ENCODE measurements around the gene KRT6A. TPM values are rescaled to one million over a fixed set of nuclear protein-coding genes. Genes with fewer than 3 reads are reported as not detected.

The KRT6A gene
- total and polyA plus RNA-seq, 9 donors: 0.05 to 26.4 (median 0.63) TPM; not detected in 5

- H3K27ac ChIP-seq (ENCODE audit: low read length): no peak overlapping the region
- no peak for DNase-seq
- H3K9me3 ChIP-seq (replicated peaks; ENCODE audit: control insufficient read depth, low read depth, low read length): no peaks in the 10 kb centered on the region
- H3K36me3 ChIP-seq (ENCODE audit: control insufficient read depth, insufficient read depth, low read length): no peaks in the 10 kb centered on the region
- WGBS (ENCODE audit: insufficient coverage): 58% methylated on average over 2 of the region's 3 CpGs
- no peak overlapping the region for H3K4me3 ChIP-seq (ENCODE audit: low read length)
- H3K4me1 ChIP-seq (ENCODE audit: control insufficient read depth, insufficient read depth, low read length): no peaks in the 10 kb centered on the region
- peaks cover 6% of the 10 kb centered on the region for H3K27me3 ChIP-seq (ENCODE audit: control insufficient read depth, insufficient read depth, low read length)
Measured at GRCh38 chr12:52445876-52446275, 47.2 kb downstream of the KRT6A start.

- Histone ChIP-seq H3K9me3 (replicated peaks; ENCODE audit: control insufficient read depth, low read depth, low read length) (no peaks in the 10 kb centered on the region), H3K27me3 (ENCODE audit: control insufficient read depth, insufficient read depth, low read length) (peaks cover 7% of the 10 kb centered on the region), H3K27ac (ENCODE audit: low read length) (no peak overlapping the region), H3K36me3 (ENCODE audit: control insufficient read depth, insufficient read depth, low read length) (no peaks in the 10 kb centered on the region), H3K4me3 (ENCODE audit: low read length) (no peak overlapping the region), H3K4me1 (ENCODE audit: control insufficient read depth, insufficient read depth, low read length) (no peaks in the 10 kb centered on the region)
- no peak for DNase-seq
- WGBS (ENCODE audit: insufficient coverage): 83% methylated on average over 2 of the region's 10 CpGs
Measured at GRCh38 chr12:52444647-52445595, 48.1 kb downstream of the KRT6A start.

GRCh38 chr12:52443966-52444365 lies 49.1 kb downstream of the KRT6A start:
- Histone ChIP-seq H3K27me3 (ENCODE audit: control insufficient read depth, insufficient read depth, low read length) (peaks cover 8% of the 10 kb centered on the region), H3K4me3 (ENCODE audit: low read length) (no peak overlapping the region), H3K36me3 (ENCODE audit: control insufficient read depth, insufficient read depth, low read length) (no peaks in the 10 kb centered on the region), H3K9me3 (replicated peaks; ENCODE audit: control insufficient read depth, low read depth, low read length) (no peaks in the 10 kb centered on the region), H3K27ac (ENCODE audit: low read length) (no peak overlapping the region), H3K4me1 (ENCODE audit: control insufficient read depth, insufficient read depth, low read length) (no peaks in the 10 kb centered on the region)
- WGBS (ENCODE audit: insufficient coverage): 100% methylated on average over 2 of the region's 3 CpGs
- no peak for DNase-seq

- 18% methylated on average over 4 of the region's 6 CpGs for WGBS (ENCODE audit: insufficient coverage)
Measured at GRCh38 chr12:52442600-52443061, 50.4 kb downstream of the KRT6A start.

GRCh38 chr12:52441320-52441911 lies 51.6 kb downstream of the KRT6A start:
- DNase-seq: no peak
- H3K36me3 ChIP-seq (ENCODE audit: control insufficient read depth, insufficient read depth, low read length): no peaks in the 10 kb centered on the region
- H3K9me3 ChIP-seq (replicated peaks; ENCODE audit: control insufficient read depth, low read depth, low read length): no peaks in the 10 kb centered on the region
- 77% methylated on average over 3 of the region's 9 CpGs for WGBS (ENCODE audit: insufficient coverage)
- H3K27me3 ChIP-seq (ENCODE audit: control insufficient read depth, insufficient read depth, low read length): peaks cover 8% of the 10 kb centered on the region
- H3K4me1 ChIP-seq (ENCODE audit: control insufficient read depth, insufficient read depth, low read length): no peaks in the 10 kb centered on the region
- no peak overlapping the region for H3K4me3 ChIP-seq (ENCODE audit: low read length)
- H3K27ac ChIP-seq (ENCODE audit: low read length): no peak overlapping the region

More at GRCh38 chr12:52442600-52443061, 50.4 kb downstream of the KRT6A start:
- DNase-seq: peak; percentile 6
- Histone ChIP-seq H3K9me3 (replicated peaks; ENCODE audit: control insufficient read depth, low read depth, low read length) (no peaks in the 10 kb centered on the region), H3K4me1 (ENCODE audit: control insufficient read depth, insufficient read depth, low read length) (no peaks in the 10 kb centered on the region), H3K36me3 (ENCODE audit: control insufficient read depth, insufficient read depth, low read length) (no peaks in the 10 kb centered on the region), H3K27ac (ENCODE audit: low read length) (no peak overlapping the region), H3K27me3 (ENCODE audit: control insufficient read depth, insufficient read depth, low read length) (peaks cover 8% of the 10 kb centered on the region), H3K4me3 (ENCODE audit: low read length) (no peak overlapping the region)

GRCh38 chr12:52440821-52441319 lies 52.2 kb downstream of the KRT6A start:
- Histone ChIP-seq H3K27me3 (ENCODE audit: control insufficient read depth, insufficient read depth, low read length) (peaks cover 8% of the 10 kb centered on the region), H3K9me3 (replicated peaks; ENCODE audit: control insufficient read depth, low read depth, low read length) (no peaks in the 10 kb centered on the region), H3K4me3 (ENCODE audit: low read length) (no peak overlapping the region), H3K36me3 (ENCODE audit: control insufficient read depth, insufficient read depth, low read length) (no peaks in the 10 kb centered on the region), H3K27ac (ENCODE audit: low read length) (no peak overlapping the region), H3K4me1 (ENCODE audit: control insufficient read depth, insufficient read depth, low read length) (no peaks in the 10 kb centered on the region)
- DNase-seq: no peak
- 69% methylated on average over 4 of the region's 5 CpGs for WGBS (ENCODE audit: insufficient coverage)

- Histone ChIP-seq H3K27me3 (ENCODE audit: control insufficient read depth, insufficient read depth, low read length) (peaks cover 8% of the 10 kb centered on the region), H3K4me3 (ENCODE audit: low read length) (no peak overlapping the region), H3K36me3 (ENCODE audit: control insufficient read depth, insufficient read depth, low read length) (no peaks in the 10 kb centered on the region), H3K4me1 (ENCODE audit: control insufficient read depth, insufficient read depth, low read length) (no peaks in the 10 kb centered on the region), H3K27ac (ENCODE audit: low read length) (no peak overlapping the region), H3K9me3 (replicated peaks; ENCODE audit: control insufficient read depth, low read depth, low read length) (no peaks in the 10 kb centered on the region)
- no peak for DNase-seq
- 66% methylated on average over 2 of the region's 2 CpGs for WGBS (ENCODE audit: insufficient coverage)
Measured at GRCh38 chr12:52439845-52440244, 53.2 kb downstream of the KRT6A start.

- DNase-seq: no peak
- Histone ChIP-seq H3K27me3 (ENCODE audit: control insufficient read depth, insufficient read depth, low read length) (peaks cover 8% of the 10 kb centered on the region), H3K27ac (ENCODE audit: low read length) (no peak overlapping the region)
Measured at GRCh38 chr12:52439420-52439819, 53.6 kb downstream of the KRT6A start.

GRCh38 chr12:52438305-52439301 lies 54.5 kb downstream of the KRT6A start:
- Histone ChIP-seq H3K27me3 (ENCODE audit: control insufficient read depth, insufficient read depth, low read length) (peaks cover 5% of the 10 kb centered on the region), H3K4me3 (ENCODE audit: low read length) (no peak overlapping the region)

More at GRCh38 chr12:52439420-52439819, 53.6 kb downstream of the KRT6A start:
- Histone ChIP-seq H3K9me3 (replicated peaks; ENCODE audit: control insufficient read depth, low read depth, low read length) (no peaks in the 10 kb centered on the region), H3K36me3 (ENCODE audit: control insufficient read depth, insufficient read depth, low read length) (no peaks in the 10 kb centered on the region), H3K4me1 (ENCODE audit: control insufficient read depth, insufficient read depth, low read length) (no peaks in the 10 kb centered on the region), H3K4me3 (ENCODE audit: low read length) (no peak overlapping the region)
- WGBS (ENCODE audit: insufficient coverage): 84% methylated on average over 5 of the region's 8 CpGs

More at GRCh38 chr12:52438305-52439301, 54.5 kb downstream of the KRT6A start:
- Histone ChIP-seq H3K4me1 (ENCODE audit: control insufficient read depth, insufficient read depth, low read length) (no peaks in the 10 kb centered on the region), H3K27ac (ENCODE audit: low read length) (no peak overlapping the region), H3K9me3 (replicated peaks; ENCODE audit: control insufficient read depth, low read depth, low read length) (no peaks in the 10 kb centered on the region), H3K36me3 (ENCODE audit: control insufficient read depth, insufficient read depth, low read length) (no peaks in the 10 kb centered on the region)
- WGBS (ENCODE audit: insufficient coverage): 81% methylated on average over 3 of the region's 8 CpGs
- DNase-seq: no peak

All from muscle of leg (tissue), 11 donors.